OCI-LY1 (cell line): Measurements from ENCODE around the gene MAP7D2.

Experiments used
- EZH2 ChIP-seq: fragments of 200-600 bp; sonication (generic), shearing (Covaris generic); IDR thresholded peaks from 2 replicates; pipeline ENCODE4 v1.8.0; 2017; ENCODE audit warnings: borderline replicate concordance, mixed run types, mild to moderate bottlenecking, antibody characterized with exemption, low read length, moderate library complexity, mixed read lengths
- TF ChIP-seq, protein P1 (sequence below): fragments of 200-600 bp; sonication (generic), shearing (Covaris generic); IDR thresholded peaks from 2 replicates; pipeline ENCODE4 v1.5.1; 2017; ENCODE audit warnings: mild to moderate bottlenecking, antibody characterized with exemption, low read length, moderate library complexity, mixed read lengths

DNA sequence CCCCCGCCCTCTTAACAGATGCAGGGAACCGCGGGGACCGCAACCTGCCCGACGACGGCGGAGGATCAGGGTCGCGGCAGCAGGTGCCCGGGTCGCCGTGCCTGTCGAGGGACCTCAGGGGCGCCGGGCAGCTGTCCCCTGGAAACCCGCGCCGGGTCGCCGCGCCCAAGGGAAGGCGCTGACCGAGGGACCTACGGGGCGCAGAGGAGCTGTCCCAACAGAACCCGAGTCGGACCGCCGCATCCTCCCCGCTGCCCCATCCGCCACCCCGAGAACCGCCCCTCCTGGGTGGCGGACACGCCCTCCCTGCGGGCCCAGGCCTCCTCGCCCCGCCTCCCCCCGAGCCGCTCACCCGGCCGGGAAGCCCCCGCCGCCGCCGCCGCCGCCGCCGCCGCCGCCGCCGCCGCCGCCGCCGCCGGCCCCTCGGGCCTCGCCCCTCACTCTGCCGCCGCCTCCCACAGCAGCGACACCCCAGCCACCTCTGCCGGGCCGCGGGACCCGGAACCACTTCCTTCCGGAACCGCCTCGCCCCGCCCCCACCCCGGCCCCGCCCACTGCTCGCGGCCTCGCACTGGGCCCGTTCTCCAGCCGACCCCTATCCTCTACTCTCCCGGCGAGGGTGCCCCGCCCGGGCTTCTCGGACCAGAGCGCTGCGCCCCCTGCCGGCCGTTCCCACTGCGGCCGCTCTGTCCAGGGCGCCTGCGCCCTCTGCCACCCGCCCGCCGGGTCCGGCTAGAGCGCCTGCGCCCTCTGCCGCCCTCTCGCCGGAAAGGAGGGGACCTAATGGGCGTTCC is 126.0 kb downstream of the MAP7D2 start, which contains the start of gene BCLAF3:
- TF ChIP-seq, protein P1, sequence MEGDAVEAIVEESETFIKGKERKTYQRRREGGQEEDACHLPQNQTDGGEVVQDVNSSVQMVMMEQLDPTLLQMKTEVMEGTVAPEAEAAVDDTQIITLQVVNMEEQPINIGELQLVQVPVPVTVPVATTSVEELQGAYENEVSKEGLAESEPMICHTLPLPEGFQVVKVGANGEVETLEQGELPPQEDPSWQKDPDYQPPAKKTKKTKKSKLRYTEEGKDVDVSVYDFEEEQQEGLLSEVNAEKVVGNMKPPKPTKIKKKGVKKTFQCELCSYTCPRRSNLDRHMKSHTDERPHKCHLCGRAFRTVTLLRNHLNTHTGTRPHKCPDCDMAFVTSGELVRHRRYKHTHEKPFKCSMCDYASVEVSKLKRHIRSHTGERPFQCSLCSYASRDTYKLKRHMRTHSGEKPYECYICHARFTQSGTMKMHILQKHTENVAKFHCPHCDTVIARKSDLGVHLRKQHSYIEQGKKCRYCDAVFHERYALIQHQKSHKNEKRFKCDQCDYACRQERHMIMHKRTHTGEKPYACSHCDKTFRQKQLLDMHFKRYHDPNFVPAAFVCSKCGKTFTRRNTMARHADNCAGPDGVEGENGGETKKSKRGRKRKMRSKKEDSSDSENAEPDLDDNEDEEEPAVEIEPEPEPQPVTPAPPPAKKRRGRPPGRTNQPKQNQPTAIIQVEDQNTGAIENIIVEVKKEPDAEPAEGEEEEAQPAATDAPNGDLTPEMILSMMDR = peak; percentile 68
- TF ChIP-seq EZH2 = no peak
